HG03064 (cell line): ENCODE measurements around the gene ALOXE3.
"Not testable (repeated sequence)": the region's sequence is repeated elsewhere in the genome, so short reads cannot be mapped to it uniquely, and the experiment has no call there.

Experiments
- ATAC-seq: cut with Tn5 transposase; IDR thresholded peaks from one replicate; pipeline ENCODE4 v1.9.1; 2021; ENCODE audit warnings: low read depth; ENCODE audit not compliant: unreplicated experiment

The ALOXE3 gene

GRCh38 chr17:8122924-8123694 is 4.8 kb upstream of the ALOXE3 start:
- ATAC-seq: no peak

- no peak for ATAC-seq
These were observed 4.2 kb upstream of the ALOXE3 start for GRCh38 chr17:8122422-8122923.

GRCh38 chr17:8121681-8122421 is 3.5 kb upstream of the ALOXE3 start:
- no peak for ATAC-seq

GRCh38 chr17:8121407-8121680 is 3.0 kb upstream of the ALOXE3 start:
- no peak for ATAC-seq

DNA sequence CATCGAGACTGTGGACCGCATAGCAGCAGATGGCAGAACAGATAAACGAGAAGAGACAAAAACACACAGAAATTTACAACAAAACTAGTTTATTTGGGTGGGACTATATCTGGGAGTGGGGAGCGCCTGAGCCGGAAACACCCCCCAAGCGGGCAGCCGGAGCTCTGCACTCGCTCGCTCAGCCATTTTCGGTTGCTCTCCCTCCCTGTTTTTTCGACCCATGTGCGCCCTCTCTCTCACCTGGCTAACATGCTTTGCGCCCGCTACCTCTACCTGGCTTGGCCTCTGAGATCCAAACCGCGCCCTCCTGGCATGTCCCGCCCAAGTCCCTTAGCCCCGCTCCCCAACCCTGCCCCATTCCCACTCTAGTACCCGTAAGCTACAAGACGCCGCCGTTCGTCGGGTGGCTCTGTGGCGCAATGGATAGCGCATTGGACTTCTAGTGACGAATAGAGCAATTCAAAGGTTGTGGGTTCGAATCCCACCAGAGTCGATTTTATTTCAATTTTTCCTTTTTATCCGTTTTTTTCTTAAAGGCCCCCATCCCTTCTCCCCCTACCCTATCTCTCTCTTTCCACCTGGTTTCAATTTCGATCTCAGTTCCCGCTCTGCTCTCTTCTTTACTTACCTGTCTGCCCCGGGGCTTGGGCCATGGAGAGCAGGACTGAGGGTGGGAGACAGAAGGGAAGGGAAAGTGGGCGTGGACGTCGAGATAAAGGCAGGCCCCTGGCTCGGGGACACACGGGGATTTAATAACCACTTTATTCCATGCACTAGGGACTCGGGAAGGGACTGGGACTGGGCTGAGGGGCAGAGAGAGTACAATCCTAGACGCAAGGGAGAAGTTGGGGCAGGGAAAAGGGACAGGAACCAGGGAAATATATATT is 2.4 kb upstream of the ALOXE3 start:
- no peak for ATAC-seq

DNA sequence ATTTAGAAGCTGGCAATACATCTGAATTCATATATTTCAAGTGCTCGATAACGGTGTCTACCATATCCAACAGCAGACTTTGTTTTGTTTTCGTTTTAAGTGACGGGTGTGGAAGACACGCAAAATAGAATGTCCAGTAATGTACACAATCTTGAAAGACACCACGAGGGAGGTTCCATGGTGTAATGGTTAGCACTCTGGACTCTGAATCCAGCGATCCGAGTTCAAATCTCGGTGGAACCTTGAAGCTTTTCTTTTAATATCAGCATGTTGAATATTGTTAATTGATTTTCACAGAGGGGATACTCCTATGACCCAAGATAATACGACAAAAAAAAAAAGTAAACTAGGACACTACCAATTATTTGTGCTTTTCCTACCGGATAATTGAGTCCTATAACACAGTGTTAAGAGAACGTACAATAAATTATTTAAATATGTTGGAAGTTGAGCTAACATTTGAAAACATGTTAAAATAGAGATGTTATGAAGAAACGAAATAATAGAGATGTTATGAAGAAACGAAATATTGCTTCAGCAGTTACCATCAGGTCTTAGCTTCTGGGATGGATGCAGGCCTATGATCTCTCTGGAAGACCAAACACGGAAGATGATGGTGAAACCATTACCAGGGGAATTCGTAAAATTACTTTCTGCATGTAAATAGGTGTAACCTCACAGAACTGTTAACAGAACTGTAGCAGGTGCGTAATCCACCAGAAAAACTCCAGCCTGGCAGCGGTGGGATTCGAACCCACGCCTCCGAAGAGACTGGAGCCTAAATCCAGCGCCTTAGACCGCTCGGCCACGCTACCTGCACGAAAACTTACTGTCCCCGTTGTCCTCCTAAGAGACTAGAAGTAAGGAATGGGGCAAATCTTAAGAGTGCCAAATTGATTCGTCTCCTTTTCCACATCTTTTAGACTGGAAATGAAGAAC is 1.5 kb upstream of the ALOXE3 start:
- no peak for ATAC-seq

- ATAC-seq: no peak
These were observed 661 bp upstream of the ALOXE3 start for GRCh38 chr17:8118769-8119580.

- no peak for ATAC-seq
These were observed 841 bp downstream of the ALOXE3 start for GRCh38 chr17:8117367-8117979.

GRCh38 chr17:8116776-8117175 is 1.5 kb downstream of the ALOXE3 start:
- ATAC-seq: no peak

GRCh38 chr17:8110907-8111306 is 7.4 kb downstream of the ALOXE3 start:
- ATAC-seq: no peak

DNA sequence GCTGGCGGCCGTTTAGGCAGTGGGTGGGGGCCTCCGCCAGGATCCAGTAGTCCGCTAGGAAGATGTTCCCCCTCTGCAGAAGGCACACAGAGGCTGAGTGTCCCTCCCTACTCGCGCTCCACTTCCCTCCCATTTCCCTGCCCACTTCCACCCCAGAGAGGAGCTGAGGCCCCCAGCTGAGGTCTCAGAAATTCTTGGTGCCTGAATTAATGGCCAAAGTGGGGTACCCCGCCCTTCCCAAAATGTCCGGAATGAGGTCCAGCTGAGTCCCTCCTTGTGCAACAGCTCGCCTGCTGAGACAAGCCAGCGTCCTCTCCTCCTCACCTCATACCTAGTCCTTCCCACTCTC is 7.9 kb downstream of the ALOXE3 start:
- ATAC-seq: no peak

GRCh38 chr17:8109661-8110455 is 8.5 kb downstream of the ALOXE3 start:
- no peak for ATAC-seq

GRCh38 chr17:8108972-8109660 is 9.2 kb downstream of the ALOXE3 start:
- no peak for ATAC-seq

DNA sequence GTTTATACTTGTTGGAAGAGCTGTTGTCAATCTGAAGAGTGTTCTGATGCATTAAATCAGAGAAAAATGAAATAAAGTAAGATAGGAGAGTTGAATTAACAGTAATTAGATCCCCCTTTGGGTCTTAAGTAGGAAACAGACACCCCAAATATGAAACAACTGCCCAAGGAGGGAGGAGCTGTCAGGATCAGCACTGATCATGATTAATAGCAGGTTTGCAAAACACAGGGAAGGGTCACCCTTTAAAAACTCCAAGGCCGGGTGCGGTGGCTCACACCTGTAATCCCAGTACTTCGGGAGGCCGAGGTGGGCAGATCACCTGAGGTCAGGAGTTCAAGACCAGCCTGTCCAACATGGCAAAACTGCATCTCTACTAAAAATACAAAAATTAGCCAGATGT is 11.3 kb downstream of the ALOXE3 start:
- ATAC-seq: not testable (repeated sequence)

GRCh38 chr17:8105957-8106398 is 12.3 kb downstream of the ALOXE3 start:
- no peak for ATAC-seq

DNA sequence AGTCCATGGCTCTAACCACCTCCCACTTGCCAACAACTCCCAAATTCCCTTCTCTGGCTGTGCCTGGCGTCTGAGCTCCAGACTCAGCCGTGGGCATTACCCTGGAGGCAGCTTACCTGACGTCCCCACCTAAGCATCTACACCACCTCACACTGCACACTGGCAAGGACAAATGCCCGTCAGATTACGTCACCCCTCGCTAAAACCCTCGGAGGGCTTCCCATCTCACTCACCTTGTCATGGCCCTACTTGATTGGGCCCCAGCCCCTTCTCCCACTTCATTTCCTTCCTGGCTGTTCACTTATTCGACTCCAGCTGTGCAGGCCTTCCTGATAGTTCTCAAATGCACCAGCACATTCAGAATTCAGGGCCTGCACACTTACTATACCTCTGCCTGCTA is 13.4 kb downstream of the ALOXE3 start:
- ATAC-seq: no peak

DNA sequence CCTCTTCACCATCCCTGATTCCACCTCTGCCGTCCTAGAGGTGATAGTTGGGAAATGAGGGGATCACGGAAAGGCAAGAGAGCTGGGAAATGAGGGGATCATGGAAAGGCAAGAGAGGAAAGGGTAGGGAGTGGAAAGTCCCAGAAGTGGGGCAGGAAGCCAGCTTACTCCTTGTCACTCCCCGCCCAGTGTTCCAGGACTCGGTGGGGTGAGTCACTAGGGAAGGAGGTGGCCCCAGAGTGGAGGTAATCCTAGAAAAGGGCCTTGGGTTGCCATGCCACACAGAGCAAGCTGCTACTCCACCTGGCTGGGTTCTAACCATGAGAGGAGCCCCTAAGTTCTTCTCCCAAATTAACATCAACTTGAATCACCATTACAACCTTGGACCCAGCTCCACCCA is 14.8 kb downstream of the ALOXE3 start:
- ATAC-seq: no peak
